GM19238 (cell line): Measurements from ENCODE around the gene AARSD1.
A peak's percentile ranks its signal among the peaks of the same experiment; 100 is the strongest.
"Not testable (repeated sequence)": the region's sequence is repeated elsewhere in the genome, so short reads cannot be mapped to it uniquely, and the experiment has no call there.

Experiments used
- DNase-seq: peaks from one replicate; pipeline ENCODE4 v3.0.0; 2011; ENCODE audit warnings: low spot score; ENCODE audit not compliant: insufficient read length

The AARSD1 gene, protein sequence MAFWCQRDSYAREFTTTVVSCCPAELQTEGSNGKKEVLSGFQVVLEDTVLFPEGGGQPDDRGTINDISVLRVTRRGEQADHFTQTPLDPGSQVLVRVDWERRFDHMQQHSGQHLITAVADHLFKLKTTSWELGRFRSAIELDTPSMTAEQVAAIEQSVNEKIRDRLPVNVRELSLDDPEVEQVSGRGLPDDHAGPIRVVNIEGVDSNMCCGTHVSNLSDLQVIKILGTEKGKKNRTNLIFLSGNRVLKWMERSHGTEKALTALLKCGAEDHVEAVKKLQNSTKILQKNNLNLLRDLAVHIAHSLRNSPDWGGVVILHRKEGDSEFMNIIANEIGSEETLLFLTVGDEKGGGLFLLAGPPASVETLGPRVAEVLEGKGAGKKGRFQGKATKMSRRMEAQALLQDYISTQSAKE

DNA sequence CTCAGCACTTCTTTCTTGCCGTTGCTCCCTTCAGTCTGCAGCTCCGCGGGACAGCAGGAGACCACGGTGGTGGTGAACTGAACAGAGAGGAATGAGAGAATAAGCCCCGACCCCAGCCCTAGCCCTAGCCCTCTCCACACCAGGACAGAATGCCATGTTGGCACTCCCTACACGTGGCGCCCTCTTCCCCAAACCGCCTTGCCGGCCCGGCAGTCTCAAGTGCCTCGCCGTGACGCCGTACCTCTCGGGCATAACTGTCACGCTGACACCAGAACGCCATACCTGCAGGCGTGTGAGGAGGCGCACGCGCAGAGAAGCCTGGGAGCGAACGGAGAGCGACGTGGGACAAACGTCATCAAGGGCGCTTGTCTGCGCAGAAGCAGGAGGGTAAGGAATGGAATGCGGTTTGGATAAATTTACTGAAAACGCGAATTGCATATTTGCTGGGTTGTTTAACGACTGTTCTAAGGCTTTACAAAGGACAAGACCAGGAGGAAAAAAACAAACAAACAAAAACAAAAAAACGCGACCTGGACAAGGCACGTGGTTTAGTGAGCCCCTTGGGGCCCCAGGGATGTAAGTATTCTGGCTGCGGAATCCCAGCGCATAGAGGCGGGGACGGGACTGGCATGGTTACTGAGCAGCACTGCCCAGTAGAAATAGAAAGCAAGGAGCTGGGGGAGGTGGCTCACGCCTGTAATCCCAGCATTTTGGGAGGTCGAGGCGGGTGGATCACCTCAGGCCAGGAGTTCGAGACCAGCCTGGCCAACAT is at the start of gene AARSD1:
Gene AARSD1, minus strand, starts transcription at position 294 of the 772 bp plus-strand sequence. Its CDS starts 14 bp downstream, at position 280.
- DNase-seq = peak; percentile 82

DNA sequence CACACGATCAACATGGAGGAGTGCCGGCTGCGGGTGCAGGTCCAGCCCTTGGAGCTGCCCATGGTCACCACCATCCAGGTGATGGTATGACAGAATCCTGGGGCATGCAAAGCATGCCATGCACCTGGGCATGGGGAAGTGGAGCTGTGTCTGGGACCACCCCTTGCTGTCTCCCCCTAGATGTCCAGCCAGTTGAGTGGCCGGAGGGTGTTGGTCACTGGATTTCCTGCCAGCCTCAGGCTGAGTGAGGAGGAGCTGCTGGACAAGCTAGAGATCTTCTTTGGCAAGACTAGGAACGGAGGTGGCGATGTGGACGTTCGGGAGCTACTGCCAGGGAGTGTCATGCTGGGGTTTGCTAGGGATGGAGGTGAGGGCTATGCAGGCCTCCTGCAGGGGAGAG is 49.0 kb upstream of the AARSD1 start:
- no peak for DNase-seq

DNA sequence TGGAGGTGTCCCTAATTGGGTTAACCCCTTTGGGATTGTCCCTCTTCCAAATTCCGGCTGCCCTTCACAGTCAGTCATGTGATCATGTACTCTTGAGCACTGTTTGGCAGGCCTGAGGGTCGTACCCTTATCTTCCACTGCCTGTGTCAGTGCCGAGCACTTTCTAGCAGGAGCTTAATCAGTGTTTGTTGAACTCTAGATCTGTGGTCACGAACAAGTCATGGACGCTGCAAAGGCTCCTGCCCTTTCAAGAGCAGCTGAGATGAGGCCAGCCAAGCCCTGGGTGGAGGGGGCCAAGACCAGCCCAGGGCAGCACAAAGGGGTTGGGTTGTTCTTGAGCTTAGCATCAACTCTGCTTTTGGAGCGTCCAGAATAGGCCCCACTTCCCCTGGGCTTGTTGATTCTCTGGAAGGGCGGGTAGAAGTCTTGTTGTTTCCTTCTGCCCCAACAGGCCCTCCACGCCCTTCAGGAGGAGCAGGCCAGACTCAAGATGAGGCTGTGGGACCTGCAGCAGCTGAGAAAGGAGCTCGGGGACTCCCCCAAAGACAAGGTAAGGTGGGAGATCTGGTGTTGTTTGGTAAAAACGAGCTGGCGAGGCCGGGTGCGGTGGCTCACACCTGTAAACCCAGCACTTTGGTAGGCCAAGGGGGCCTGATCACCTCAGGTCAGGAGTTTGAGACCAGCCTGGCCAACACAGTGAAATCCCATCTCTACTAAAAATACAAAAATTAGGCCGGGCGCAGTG is 47.6 kb upstream of the AARSD1 start:
- DNase-seq = no peak

DNA sequence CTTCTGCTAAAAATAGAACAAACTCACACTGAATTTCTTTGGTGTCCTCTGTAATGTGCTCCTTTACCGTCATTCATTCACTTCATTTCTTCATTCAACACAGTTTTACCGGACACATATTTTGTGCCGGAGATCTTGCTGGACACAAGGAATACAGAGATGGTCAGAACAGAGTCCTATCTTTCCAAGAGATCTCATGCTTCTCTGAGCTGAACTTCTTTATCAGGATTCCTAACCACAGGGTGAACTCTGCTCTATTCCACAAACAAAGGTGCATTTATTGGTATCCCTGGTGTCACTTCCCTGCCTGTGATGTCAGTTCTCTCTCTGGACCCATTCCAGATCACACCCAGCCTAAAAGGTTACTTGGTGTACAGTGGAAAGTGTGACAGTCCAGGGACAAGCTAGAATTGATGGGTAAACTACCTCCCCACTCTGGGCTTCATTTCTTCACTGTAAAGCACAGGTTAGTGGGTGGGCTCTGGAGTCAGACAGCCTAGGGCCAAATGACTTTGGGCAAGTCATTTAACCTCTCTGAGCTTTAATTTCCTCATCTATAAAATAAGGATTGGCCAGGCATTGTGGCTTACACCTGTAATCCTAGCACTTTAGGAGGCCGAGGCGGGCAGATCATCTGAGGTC is 46.5 kb upstream of the AARSD1 start:
- no peak for DNase-seq

DNA sequence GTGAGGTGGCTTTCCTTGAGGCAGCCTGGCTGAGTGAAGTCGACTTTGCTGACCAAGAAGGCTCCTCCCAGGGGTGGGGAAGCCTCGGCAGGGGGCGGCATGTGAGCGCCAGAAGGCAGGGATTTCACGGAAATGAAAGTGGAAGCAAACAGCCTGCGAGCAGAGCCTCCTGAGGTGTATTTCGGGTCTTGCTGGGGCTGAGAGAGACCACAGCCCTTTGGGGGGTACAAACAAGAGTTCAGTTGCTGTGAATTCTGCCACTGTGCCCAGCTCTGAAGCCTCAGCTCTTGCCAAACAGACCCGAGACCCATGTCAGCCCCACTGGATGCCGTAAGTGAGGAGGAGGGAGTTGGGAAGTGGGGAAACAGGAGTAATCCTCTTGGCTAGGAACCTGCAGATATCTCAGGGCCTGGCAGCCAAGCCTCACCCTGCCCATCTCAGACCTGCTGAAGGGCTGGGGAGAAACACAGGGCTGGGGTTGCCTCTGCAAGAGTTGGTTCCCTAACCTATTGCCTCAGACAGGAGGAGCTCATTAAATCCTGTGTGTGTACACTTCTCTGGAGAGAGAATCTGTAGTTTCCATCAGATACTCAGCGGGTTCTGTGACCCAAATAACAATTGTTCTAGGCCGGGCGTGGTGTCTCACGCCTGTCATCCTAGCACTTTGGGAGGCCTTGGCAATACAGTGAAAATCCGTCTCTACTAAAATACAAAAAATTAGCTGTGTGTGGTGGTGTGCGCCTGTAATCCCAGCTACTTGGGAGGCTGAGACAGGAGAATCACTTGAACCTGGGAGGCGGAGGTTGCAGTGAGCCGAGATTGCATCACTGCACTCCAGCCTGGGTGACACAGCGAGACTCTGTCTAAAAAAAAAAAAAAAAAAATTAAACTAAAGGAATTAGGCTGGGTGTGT is 42.6 kb upstream of the AARSD1 start, which contains the start of gene IFI35:
Gene IFI35, plus strand, starts transcription at position 146 of the 913 bp plus-strand sequence. Its CDS starts 164 bp downstream, at position 310.
- DNase-seq = peak; percentile 87

DNA sequence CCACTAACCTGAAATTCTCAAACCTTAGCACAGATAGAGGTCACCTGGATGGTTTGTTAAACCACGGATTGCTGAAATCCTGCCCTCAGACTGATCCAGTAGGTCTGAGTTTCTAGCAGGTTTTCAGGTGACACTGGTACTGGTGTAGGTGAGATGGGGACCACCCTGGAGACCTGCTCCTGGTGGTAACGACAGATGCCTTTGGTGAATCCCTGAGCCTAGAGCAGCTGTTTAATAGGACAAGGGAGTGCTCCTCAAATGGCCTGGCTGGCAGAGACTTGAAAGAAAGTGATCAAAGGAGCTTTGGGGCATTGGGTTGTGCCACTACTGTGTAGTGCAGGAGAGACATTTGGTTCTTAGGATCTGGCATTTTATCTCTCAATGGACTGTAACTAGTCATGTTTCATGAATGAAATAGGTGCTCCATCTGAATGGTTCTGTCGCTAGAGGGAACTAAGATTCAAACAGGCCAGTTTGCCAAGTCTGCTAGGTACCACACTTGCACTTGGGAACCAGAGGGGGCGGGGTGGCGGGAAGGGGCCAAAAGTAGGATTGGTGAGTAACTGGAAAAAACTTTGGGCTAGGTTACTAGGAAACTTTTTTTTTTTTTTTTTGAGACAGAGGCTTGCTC is 39.4 kb upstream of the AARSD1 start:
- no peak for DNase-seq

DNA sequence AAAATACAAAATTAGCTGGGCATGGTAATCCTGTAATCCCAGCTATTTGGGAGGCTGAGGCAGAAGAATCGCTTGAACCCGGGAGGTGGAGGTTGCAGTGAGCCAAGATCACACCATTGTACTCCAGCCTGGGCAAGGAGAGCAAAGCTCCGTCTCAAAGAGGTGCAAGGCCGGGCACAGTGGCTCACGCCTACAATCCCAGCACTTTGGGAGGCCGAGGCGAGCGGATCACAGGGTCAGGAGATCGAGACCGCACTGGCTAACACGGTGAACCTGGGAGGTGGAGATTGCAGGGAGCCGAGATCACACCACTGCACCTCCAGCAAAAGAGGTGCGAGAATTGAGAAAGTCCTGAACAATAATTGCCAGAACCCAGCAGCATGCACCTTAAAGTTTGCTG is 36.6 kb upstream of the AARSD1 start:
- DNase-seq = not testable (repeated sequence)

DNA sequence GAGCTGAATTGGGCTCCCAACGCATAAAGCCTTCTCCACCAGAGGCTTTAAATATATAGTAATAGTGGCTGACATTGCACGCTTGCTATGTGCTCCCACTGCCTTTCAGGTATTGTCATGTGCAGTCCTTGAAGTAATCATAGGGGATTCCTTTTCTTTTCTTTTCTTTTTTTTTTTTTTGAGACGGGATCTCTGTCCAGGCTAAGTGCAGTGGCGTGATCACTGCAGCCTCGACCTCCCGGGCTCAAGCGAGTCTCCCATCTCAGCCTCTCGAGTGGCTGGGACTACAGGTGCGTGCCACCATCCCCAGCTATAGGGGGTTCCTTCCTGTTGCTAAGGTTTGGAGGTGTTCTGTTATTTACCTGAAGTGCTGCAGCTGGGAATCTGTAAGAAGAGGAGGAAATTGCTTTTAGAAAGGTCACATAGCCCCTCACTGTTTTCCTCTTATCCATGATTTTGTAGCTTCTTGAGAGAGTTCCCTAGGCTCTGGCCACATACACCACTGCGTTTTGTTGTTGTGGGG is 34.8 kb upstream of the AARSD1 start:
- no peak for DNase-seq

DNA sequence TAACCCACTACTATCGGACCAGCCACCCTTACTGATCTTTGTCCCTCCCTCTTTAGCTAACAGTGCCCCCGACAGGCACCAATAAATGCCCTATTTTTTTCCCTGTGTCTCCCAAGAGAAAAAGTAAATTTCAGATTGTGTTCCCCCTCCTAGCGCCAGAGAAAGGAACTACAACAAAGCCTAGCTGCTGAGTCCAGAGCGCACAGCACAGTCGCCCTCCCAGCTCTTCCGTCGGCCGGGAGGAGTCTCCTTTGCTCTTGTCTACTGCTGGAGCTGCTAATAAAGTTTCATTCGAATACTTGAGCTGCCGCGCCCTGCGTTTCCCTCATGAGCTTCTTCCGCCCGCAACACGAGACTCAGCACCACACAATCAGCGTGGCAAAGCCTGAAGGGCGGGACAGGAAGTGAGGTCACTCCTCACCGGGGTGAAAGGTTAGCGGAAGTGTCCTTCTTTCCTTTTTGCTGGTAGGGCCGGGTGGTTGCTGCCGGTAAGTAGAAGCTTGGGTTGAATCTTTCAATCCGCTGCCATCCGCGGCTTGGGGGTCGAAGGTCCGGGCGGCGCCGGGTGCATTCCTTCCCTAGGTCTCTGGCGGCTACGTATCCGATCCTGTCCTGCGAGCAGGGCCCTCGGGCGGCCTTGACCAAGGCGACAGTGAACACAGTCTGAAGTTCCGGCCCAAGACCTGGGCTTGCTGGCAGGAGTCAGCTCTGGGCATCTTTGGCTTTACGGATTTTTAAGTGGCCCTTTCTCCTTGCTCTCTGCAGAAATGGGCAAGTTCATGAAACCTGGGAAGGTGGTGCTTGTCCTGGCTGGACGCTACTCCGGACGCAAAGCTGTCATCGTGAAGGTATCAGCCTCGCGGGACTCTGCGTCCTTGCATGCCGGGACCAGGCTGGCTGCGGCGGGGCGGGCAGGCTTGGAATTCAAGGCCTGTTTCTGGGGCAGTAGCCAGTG is 34.0 kb upstream of the AARSD1 start, which contains the start of gene RPL27:
Gene RPL27, plus strand, starts transcription at position 436 of the 955 bp plus-strand sequence. Its CDS starts 332 bp downstream, at position 768.
- peak; percentile 90 for DNase-seq

DNA sequence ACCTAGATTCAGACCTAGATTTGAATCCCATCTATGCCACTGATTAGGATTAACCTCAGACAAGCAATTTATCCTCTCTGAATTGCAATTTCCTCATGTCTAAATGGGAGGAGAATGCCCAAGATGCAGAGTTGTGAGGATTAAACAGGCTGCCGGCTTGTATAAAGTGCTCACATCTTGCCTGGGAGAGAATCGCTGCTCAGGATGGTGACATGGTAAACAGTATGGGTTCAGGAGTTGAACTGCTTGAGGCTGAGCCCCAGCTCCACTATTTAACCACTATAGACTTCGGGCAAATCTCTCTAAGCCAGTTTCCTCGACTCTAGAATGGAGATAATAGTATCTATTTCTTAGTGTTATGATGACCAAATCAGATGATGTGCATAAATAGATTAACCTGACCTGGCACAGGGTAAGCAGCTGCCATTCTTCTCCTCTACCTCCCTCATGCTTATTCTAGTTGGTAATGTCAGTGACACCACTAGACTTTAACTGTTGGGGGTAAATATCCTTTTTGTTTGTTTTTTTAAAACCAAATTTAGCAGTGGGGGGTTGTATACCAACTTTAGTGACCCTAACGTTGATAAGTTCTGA is 33.2 kb upstream of the AARSD1 start:
- DNase-seq = no peak

DNA sequence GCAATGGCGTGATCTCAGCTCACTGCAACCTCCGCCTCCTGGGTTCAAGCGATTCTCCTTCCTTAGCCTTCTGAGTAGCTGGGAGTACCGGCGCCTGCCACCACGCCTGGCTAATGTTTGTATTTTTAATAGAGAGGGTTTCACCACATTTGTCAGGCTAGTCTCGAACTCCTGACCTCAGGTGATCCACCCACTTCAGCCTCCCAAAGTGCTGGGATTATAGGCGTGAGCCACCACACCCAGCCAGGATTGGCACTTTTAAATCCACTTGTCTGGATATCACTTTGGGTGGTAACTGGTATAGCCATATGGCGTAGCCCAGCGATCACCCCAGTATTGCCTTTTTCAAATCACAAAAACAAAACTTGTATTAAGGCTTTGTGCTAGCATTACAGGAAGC is 29.7 kb upstream of the AARSD1 start:
- not testable (repeated sequence) for DNase-seq

DNA sequence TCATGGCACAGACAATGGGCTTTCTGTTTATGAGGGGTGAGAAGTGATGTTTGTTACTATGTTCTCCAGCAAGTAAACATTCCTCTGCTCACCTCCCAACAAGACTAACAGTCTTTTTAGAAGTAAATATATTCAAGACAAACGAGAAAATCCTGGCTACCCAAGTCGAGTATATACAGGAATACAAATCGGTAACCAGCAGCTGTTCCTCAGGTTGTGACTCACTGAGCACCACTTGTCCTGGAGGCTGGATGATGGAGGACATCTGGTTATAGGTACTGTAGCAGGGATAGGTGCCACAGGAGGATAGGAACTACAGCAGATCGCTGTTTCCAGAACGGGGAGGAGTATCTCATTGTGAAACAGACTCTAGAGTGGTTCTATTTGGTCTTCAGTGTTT is 28.6 kb upstream of the AARSD1 start:
- DNase-seq = no peak

DNA sequence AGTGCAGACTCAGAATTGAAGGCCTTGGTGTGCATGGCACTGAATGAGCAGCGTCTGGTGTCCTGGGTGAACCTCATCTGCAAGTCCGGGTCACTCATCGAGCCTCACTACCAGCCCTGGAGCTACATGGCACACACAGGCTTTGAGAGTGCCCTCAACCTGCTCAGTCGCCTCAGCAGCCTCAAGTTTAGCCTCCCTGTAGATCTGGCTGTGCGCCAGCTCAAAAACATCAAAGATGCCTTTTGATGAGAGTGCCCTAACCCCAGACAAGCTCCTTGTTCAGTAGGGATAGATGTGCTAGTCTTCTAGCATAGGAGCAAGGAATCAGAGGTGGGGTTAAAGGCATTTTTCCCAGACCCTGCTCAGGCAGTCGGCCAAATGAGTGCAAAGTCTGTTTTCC is 27.2 kb upstream of the AARSD1 start:
- no peak for DNase-seq

DNA sequence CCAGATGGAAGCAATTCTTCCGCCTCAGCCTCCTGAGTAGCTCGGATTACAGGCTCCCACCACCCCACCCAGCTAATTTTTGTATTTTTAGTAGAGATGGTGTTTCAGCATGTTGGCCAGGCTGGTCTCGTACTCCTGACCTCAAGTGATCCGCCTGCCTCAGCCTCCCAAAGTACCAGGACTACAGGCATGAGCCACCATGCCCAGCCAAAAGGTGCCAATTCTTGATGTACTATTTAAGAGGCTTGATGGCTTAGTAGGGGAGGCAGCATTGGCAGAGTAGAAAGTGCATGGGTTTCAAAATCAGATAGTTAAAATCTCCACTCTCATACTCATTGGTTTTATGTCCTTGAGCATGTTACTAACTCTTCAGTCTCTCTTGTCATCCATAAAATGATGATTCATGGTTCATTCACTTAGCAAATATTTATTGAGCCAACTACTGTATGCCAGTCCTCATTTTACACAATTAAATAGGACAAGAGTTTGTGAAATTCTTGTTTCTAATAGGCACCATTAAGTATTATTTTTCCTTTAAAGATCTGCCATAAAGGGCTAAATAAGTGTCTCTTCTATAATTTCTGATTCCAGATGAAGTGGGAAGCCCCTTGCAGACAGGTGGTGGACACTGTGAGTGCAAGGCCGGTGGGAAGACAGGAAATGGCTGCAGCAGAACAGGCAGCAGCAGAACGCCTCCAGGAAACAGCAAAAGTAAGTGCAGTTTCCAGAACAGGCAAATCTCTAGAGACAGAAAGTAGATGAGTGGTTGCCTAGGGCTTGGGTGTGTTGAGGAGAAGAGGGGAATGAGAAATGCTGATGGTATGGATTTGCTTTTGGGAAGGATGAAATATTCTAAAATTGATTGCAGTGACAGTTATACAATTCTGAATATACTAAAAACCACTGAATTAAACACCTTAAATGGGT is 25.7 kb upstream of the AARSD1 start:
- DNase-seq = no peak

DNA sequence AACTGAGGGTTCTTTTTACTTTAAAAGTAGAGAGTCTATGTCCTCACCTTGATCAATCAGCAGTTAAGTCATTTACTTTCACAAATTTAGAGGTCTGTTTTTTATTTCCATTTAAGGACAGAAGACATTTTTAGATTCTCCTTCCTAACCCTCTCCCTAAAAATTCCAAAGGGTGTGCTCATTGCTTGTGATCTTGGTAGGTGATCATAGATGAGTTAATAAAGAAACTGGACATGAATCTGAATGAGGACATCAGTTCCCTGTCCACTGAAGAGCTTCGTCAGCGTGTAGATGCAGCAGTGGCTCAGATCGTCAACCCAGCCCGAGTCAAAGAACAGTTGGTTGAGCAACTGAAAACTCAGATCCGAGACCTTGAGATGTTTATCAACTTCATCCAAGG is 24.9 kb upstream of the AARSD1 start:
- no peak for DNase-seq

DNA sequence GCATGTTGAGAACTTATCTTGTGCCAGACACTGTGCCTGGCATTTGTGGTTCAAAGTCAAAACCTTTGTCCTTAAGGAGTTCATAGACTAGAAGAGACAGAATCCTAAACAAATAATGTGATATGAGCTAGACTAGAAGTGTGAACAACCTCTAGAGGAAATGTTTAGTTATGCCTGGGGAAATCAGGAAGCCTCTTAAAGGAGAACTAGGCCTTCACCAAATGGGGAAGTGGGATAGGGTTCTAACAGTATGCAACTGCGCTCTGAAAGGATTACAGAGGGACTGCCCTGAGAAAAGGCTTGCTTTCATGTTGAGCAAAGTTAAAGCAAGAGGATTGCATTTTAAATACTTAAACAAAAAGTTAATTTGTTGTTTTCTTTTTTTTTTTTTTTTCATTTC is 21.0 kb upstream of the AARSD1 start:
- DNase-seq = peak; percentile 71

DNA sequence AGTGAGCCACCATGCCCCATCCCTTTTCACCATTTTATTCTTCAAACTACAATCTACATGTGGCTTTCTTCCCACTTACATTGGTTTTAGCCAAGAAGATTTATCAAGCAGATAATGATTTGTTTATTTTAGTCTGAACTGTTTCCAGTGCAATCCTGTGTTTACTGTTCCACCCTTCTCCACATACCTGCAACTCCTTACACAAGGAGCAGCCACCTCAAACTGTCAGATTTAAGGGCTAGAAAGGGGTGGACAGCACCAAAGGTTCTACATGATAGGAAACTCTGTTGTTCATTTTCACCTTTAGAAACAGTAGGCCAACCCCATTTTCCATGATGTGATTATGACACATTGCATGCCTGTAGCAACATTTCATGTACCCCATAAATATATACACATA is 18.0 kb upstream of the AARSD1 start:
- no peak for DNase-seq
